ENCODE results near the gene SAC3D1.

Gene SAC3D1

GRCh38 chr11:65026810-65027209 lies 14.2 kb upstream of the SAC3D1 start:
- DNase-seq (ENCODE audit: low read depth) = no peak

- peak; percentile 84 for DNase-seq (ENCODE audit: low read depth)
Measured at GRCh38 chr11:65027213-65028067, 13.6 kb upstream of the SAC3D1 start, which contains the start of gene SNX15. Gene SNX15 (plus strand): TSS chr11:65027439. CDS start chr11:65027538, 99 bp downstream.

DNA sequence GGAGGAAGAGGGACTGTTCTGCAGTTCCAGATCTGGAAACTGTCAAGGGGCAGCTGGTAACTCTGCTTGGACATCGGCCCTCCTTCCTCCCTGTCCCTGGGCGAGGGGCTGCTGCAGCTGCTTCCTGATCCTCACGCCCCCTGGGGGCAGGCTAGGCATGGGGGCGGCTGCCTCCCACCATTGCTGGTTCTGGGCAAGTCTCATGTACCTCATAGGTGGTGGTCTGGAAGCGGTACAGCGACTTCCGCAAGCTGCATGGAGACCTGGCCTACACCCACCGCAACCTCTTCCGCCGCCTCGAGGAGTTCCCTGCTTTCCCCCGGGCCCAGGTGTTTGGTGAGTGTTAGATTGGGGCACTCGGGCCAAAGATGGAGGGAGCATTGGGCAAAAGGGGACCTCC lies 8.8 kb upstream of the SAC3D1 start:
- no peak for DNase-seq (ENCODE audit: low read depth)

- DNase-seq (ENCODE audit: low read depth) = no peak
Measured at GRCh38 chr11:65034423-65034822, 6.6 kb upstream of the SAC3D1 start.

DNA sequence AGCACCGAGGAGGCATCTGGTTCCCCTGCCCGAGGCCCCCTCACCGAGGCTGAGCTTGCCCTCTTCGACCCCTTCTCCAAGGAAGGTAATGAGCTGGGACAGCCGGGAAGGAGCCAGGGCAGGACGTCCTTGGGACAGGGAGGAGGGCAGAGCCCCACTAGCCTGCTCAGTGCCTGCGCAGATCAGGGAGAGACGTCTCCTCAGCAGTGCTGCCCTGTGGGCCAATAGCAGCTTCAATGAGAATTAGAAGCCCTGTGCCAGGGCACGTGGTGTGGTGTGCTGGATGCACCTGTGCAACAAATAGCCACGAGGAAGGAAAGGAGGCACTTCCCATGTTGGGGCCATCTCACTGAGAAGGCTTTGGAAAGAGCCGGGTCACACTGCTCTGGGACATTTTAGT lies 5.4 kb upstream of the SAC3D1 start:
- no peak for DNase-seq (ENCODE audit: low read depth)

DNA sequence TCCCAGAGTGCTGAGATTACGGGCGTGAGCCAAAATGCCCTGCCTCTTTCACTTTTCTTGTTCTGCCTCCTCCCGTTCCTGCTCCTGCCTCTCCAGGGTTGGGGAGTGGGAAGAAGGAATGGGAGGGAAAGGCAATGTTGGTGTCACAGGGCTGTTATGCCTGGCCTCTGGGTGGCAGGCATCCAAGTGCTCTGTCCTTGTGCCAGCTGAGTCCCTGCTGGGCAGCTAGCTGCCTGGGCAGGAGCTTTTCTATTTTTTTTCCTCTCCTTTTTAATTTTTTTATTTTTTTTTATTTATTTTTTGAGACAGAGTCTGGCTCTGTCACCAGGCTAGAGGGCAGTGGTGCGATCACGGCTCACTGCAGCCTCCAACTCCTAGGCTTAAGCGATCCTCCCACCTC lies 4.1 kb upstream of the SAC3D1 start:
- DNase-seq (ENCODE audit: low read depth) = no peak

- DNase-seq (ENCODE audit: low read depth) = no peak
Measured at GRCh38 chr11:65040520-65040846, 527 bp upstream of the SAC3D1 start.

- DNase-seq (ENCODE audit: low read depth) = no peak
Measured at GRCh38 chr11:65042891-65043290, 1.9 kb downstream of the SAC3D1 start.

DNA sequence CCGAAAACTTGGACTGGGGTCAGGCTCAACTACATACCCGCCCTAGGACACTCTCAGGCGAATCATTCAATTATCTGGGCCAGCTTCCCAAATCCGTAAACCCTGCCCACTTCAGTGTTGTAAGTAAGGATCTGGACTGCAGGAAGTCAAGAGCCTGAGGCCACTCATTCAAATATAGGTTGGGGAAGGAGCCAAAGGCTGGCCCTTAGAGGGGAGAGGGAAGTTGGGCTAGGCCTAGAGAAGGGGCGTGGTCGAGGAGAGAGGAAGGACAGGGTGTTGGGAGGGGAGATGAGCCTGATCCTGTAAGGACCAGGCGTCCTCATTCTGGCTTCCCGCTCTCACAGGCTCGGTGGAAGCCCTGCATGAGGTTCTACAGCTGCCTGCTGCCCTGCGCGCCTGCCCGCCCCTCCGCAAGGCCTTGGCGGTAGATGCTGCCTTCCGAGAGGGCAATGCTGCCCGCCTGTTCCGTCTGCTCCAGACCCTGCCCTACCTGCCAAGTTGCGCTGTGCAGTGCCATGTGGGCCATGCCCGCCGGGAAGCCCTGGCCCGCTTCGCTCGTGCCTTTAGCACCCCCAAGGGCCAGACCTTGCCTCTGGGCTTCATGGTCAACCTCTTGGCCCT lies 3.0 kb downstream of the SAC3D1 start:
- DNase-seq (ENCODE audit: low read depth) = no peak

DNA sequence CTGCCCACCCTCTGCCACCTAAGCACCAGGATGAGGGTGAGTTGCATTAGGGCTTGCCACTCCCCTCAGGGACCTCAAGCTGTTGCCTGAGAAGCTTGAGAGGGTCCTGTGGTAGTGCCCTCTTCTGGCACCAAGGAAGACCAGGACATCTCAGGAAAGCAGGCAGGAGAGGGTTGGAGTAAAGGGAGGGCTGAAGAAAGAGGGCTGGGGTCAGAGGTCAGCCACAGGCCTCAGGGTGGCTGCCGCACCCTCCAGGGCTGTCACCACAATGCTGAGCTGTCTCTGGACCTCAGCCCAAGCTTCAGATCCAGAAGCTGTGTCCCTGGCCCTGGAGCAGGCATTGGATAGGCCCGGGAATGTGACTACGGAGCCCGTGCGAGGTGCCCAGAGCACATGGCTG lies 4.1 kb downstream of the SAC3D1 start:
- no peak for DNase-seq (ENCODE audit: low read depth)

DNA sequence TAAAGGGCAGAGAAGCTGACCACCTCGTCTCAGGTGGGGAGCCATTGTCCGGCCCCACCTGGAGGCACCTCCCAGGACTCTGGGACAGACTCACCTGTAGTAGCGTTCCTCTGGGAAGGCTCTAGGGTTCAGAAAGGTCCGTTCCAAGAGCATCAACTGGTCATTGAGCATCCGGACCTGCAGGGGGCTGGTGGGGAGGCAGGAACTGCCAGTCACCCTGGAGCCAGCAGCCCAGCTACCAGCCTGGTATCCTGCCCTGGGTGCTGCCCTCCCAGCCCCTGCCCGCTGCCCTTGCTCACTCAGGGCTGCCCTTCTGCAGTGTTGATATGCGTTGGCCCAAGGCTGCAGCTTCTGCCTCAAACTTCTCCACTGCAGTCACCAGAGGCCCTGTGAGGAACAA lies 4.7 kb downstream of the SAC3D1 start:
- DNase-seq (ENCODE audit: low read depth) = no peak

GRCh38 chr11:65047581-65048422 lies 6.8 kb downstream of the SAC3D1 start:
- DNase-seq (ENCODE audit: low read depth) = peak; percentile 10

DNA sequence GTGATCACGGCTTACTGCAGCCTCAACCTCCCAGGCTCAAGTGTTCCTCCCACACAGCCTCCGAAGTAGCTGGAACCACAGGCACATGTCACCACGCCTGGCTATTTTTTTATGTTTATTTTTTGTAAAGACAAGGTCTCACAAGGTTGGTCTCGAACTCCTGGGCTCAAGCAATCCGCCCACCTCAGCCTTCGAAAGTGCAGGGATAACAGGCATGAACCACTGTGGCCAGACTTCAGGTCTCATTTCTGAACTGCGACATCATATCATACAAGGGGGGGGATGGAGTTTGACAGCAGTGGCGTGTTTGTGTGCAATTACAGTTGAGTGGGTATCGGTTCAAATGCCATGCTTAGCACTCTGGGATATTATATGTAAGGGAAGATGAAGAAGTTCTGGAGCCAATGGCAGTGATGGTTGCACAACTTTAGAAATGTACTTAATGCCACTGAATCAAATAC lies 10.4 kb downstream of the SAC3D1 start:
- DNase-seq (ENCODE audit: low read depth) = no peak

DNA sequence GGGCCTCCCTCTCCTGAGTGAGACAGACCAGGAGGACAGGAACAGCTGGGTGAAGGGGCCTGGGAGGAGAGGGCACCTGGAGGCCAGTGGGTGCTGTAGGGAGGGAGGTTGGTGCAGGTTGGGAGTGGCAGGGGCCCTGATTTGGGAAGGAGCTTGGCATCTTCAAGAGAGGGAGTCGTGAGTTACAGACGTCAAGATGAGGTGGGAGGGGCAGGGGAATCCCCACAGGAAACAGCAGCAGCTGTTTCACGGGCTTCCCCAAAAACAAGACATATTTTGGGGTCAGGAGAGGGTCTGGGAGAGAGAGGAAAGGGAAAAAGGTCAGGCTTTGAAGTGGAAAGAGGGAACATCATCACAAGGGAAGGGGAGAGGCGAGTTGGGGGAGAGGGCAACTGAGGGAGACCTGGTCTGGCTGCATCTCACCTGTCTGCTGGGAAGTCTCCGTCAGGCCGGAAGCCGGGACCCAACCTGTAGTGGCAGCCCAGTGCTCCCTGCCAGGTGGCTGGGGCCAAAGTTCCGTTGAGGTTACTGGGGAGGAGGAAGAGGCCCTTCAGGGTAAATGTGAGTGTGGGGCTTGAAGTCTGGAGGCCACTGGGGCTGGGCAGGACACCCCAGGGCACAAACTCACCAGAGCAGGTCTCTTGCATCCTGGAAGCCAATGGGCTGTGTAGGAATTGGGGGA lies 13.0 kb downstream of the SAC3D1 start:
- DNase-seq (ENCODE audit: low read depth) = no peak

- no peak for DNase-seq (ENCODE audit: low read depth)
Measured at GRCh38 chr11:65055538-65055937, 14.5 kb downstream of the SAC3D1 start.

DNA sequence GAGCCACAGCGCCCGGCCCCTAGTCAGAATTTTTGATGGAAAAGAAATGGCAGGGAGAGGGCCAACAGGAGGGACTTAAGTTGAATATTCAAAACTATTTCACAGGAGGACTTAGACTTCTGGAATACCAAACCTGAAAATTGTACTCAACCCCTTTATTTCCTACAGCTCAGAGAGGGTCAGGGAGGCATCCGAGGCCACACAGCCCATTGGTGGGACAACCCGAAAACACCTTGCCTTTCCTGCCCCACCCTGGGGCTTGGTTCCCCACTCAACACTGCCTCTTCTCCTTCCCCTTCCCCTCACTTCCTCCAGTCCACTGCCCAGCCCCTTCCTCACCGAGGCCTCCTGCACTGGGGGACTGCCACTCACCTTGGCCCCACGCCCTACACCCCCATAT lies 16.0 kb downstream of the SAC3D1 start:
- DNase-seq (ENCODE audit: low read depth) = no peak

GRCh38 chr11:65057526-65057925 lies 16.5 kb downstream of the SAC3D1 start:
- no peak for DNase-seq (ENCODE audit: low read depth)

- no peak for DNase-seq (ENCODE audit: low read depth)
Measured at GRCh38 chr11:65058012-65058411, 17.0 kb downstream of the SAC3D1 start.

GRCh38 chr11:65058419-65059054 lies 17.5 kb downstream of the SAC3D1 start, which contains the start of gene NAALADL1:
Gene NAALADL1 (minus strand): TSS chr11:65058553. CDS start chr11:65058521, 32 bp downstream.
- no peak for DNase-seq (ENCODE audit: low read depth)

- no peak for DNase-seq (ENCODE audit: low read depth)
Measured at GRCh38 chr11:65059523-65059922, 18.5 kb downstream of the SAC3D1 start.
